Activated CD4-positive, alpha-beta memory T cell treated with anti-CD3 and anti-CD28 coated beads for 36 hours (primary cell): ENCODE data around the gene APH1B. TPM values are rescaled to one million over a fixed set of nuclear protein-coding genes. Genes with fewer than 3 reads are reported as not detected.
"Not testable (repeated sequence)": the region's sequence is repeated elsewhere in the genome, so short reads cannot be mapped to it uniquely, and the experiment has no call there.

Experiments used
- CTCF ChIA-PET: fragments of 350-600 bp; sonication (Branson Sonifier 250); formaldehyde crosslinking; loops from one replicate; lab custom pipeline; 2021; ENCODE audit warnings: antibody characterized with exemption, inconsistent platforms; lab: Charles Lee
- POLR2A ChIA-PET: fragments of 350-600 bp; sonication (Branson Sonifier 250); formaldehyde crosslinking; loops from one replicate; lab custom pipeline; 2021; ENCODE audit warnings: antibody characterized with exemption; lab: Charles Lee
- DNase-seq: peaks from one replicate; pipeline ENCODE4 v3.0.0-alpha.2; 2020
- H3K27ac Mint-ChIP-seq: one replicate; pipeline ENCODE4 v1.8.0; 2021; ENCODE audit warnings: mixed read lengths
- H3K27me3 Mint-ChIP-seq: one replicate; pipeline ENCODE4 v1.8.0; 2021; ENCODE audit warnings: mixed read lengths
- H3K36me3 Mint-ChIP-seq: one replicate; pipeline ENCODE4 v1.8.0; 2021; ENCODE audit warnings: mixed read lengths
- H3K4me1 Mint-ChIP-seq: one replicate; pipeline ENCODE4 v1.8.0; 2021; ENCODE audit warnings: low read depth, mixed read lengths
- H3K4me3 Mint-ChIP-seq: one replicate; pipeline ENCODE4 v1.8.0; 2021; ENCODE audit warnings: mild to moderate bottlenecking, mixed read lengths
- H3K9me3 Mint-ChIP-seq: one replicate; pipeline ENCODE4 v1.8.0; 2021; ENCODE audit warnings: mixed read lengths
- intact Hi-C: fragments of 100-400 bp; cut with micrococcal nuclease; formaldehyde crosslinking; loops from one replicate; pipeline ENCODE4 v1.15.1; 2023
- total RNA-seq, 2 experiments: library from RNA; stranded (reverse); gene quantifications; one replicate each; pipeline ENCODE4 v1.2.3, GENCODE V29; 2021

The APH1B gene
- total RNA-seq, 2 experiments from 2014 or later: 6.6 to 7.0 TPM

- ChIA-PET POLR2A (no interaction called here), CTCF (no interaction called here)
- DNase-seq: no peak
- Mint-ChIP-seq H3K27ac (no peak overlapping the region), H3K4me3 (no peak overlapping the region), H3K4me1 (no peaks in the 10 kb centered on the region), H3K27me3 (no peaks in the 10 kb centered on the region), H3K36me3 (no peaks in the 10 kb centered on the region), H3K9me3 (no peaks in the 10 kb centered on the region)
- intact Hi-C loops: no loop called here
Measured at GRCh38 chr15:63337046-63337445, 59.6 kb downstream of the APH1B start.

GRCh38 chr15:63338170-63338569 is 60.8 kb downstream of the APH1B start:
- Mint-ChIP-seq H3K4me1 (no peaks in the 10 kb centered on the region), H3K27ac (no peak overlapping the region), H3K9me3 (no peaks in the 10 kb centered on the region), H3K4me3 (no peak overlapping the region), H3K36me3 (no peaks in the 10 kb centered on the region), H3K27me3 (no peaks in the 10 kb centered on the region)
- POLR2A ChIA-PET: no interaction called here
- intact Hi-C loops: no loop called here
- DNase-seq: no peak
- CTCF ChIA-PET: no interaction called here

GRCh38 chr15:63339006-63339766 is 61.8 kb downstream of the APH1B start:
- POLR2A ChIA-PET: no interaction called here
- no peak overlapping the region for H3K4me3 Mint-ChIP-seq
- DNase-seq: no peak
- H3K27me3 Mint-ChIP-seq: no peaks in the 10 kb centered on the region
- no peak overlapping the region for H3K27ac Mint-ChIP-seq
- CTCF ChIA-PET: no interaction called here
- no peaks in the 10 kb centered on the region for H3K4me1 Mint-ChIP-seq
- no peaks in the 10 kb centered on the region for H3K36me3 Mint-ChIP-seq
- H3K9me3 Mint-ChIP-seq: no peaks in the 10 kb centered on the region
- intact Hi-C loops: no loop called here

- intact Hi-C loops: no loop called here
- no peaks in the 10 kb centered on the region for H3K36me3 Mint-ChIP-seq
- H3K9me3 Mint-ChIP-seq: no peaks in the 10 kb centered on the region
- CTCF ChIA-PET: no interaction called here
- H3K4me3 Mint-ChIP-seq: no peak overlapping the region
- H3K4me1 Mint-ChIP-seq: no peaks in the 10 kb centered on the region
- no peaks in the 10 kb centered on the region for H3K27me3 Mint-ChIP-seq
- no peak overlapping the region for H3K27ac Mint-ChIP-seq
- DNase-seq: no peak
- POLR2A ChIA-PET: no interaction called here
Measured at GRCh38 chr15:63339836-63340235, 62.4 kb downstream of the APH1B start.

GRCh38 chr15:63340353-63340752 is 62.9 kb downstream of the APH1B start:
- H3K36me3 Mint-ChIP-seq: no peaks in the 10 kb centered on the region
- no peak overlapping the region for H3K27ac Mint-ChIP-seq
- no peak overlapping the region for H3K4me3 Mint-ChIP-seq
- no peak for DNase-seq
- no peaks in the 10 kb centered on the region for H3K9me3 Mint-ChIP-seq
- intact Hi-C loops: no loop called here
- POLR2A ChIA-PET: no interaction called here
- H3K4me1 Mint-ChIP-seq: no peaks in the 10 kb centered on the region
- CTCF ChIA-PET: interaction anchor here (0.8 kb wide), 1 partner anchor 8 kb away, joined by 4 read pairs; no protein-coding TSS in a partner anchor
- H3K27me3 Mint-ChIP-seq: no peaks in the 10 kb centered on the region

- DNase-seq: no peak
- intact Hi-C loops: no loop called here
- H3K27ac Mint-ChIP-seq: no peak overlapping the region
- H3K4me1 Mint-ChIP-seq: no peaks in the 10 kb centered on the region
- no peaks in the 10 kb centered on the region for H3K9me3 Mint-ChIP-seq
- ChIA-PET POLR2A (no interaction called here), CTCF (interaction anchor here (0.8 kb wide), 1 partner anchor 9 kb away, joined by 4 read pairs; no protein-coding TSS in a partner anchor)
- H3K27me3 Mint-ChIP-seq: no peaks in the 10 kb centered on the region
- no peaks in the 10 kb centered on the region for H3K36me3 Mint-ChIP-seq
- no peak overlapping the region for H3K4me3 Mint-ChIP-seq
Measured at GRCh38 chr15:63340878-63341277, 63.5 kb downstream of the APH1B start.

GRCh38 chr15:63341898-63342297 is 64.5 kb downstream of the APH1B start:
- intact Hi-C loops: no loop called here
- ChIA-PET CTCF (no interaction called here), POLR2A (no interaction called here)
- Mint-ChIP-seq H3K27ac (no peak overlapping the region), H3K27me3 (no peaks in the 10 kb centered on the region), H3K36me3 (no peaks in the 10 kb centered on the region), H3K4me1 (no peaks in the 10 kb centered on the region), H3K9me3 (no peaks in the 10 kb centered on the region), H3K4me3 (no peak overlapping the region)
- no peak for DNase-seq

- H3K27me3 Mint-ChIP-seq, H3K36me3 Mint-ChIP-seq, POLR2A ChIA-PET, H3K4me1 Mint-ChIP-seq, DNase-seq, H3K27ac Mint-ChIP-seq, H3K9me3 Mint-ChIP-seq, CTCF ChIA-PET, H3K4me3 Mint-ChIP-seq, intact Hi-C loops: not testable (repeated sequence)
Measured at GRCh38 chr15:63342996-63343562, 65.7 kb downstream of the APH1B start.

GRCh38 chr15:63344731-63345390 is 67.5 kb downstream of the APH1B start:
- Mint-ChIP-seq H3K27ac (no peak overlapping the region), H3K36me3 (no peaks in the 10 kb centered on the region), H3K4me1 (no peaks in the 10 kb centered on the region), H3K9me3 (no peaks in the 10 kb centered on the region), H3K4me3 (no peak overlapping the region), H3K27me3 (no peaks in the 10 kb centered on the region)
- DNase-seq: no peak
- ChIA-PET POLR2A (no interaction called here), CTCF (no interaction called here)
- intact Hi-C loops: no loop called here

GRCh38 chr15:63345391-63345752 is 68.0 kb downstream of the APH1B start:
- no peak overlapping the region for H3K27ac Mint-ChIP-seq
- POLR2A ChIA-PET: no interaction called here
- no peaks in the 10 kb centered on the region for H3K36me3 Mint-ChIP-seq
- no peaks in the 10 kb centered on the region for H3K27me3 Mint-ChIP-seq
- no peaks in the 10 kb centered on the region for H3K4me1 Mint-ChIP-seq
- no peaks in the 10 kb centered on the region for H3K9me3 Mint-ChIP-seq
- no peak overlapping the region for H3K4me3 Mint-ChIP-seq
- intact Hi-C loops: no loop called here
- DNase-seq: no peak
- CTCF ChIA-PET: no interaction called here

- intact Hi-C loops: no loop called here
- no peaks in the 10 kb centered on the region for H3K4me1 Mint-ChIP-seq
- no peaks in the 10 kb centered on the region for H3K27me3 Mint-ChIP-seq
- no peak for DNase-seq
- H3K27ac Mint-ChIP-seq: no peak overlapping the region
- H3K4me3 Mint-ChIP-seq: no peak overlapping the region
- H3K9me3 Mint-ChIP-seq: no peaks in the 10 kb centered on the region
- POLR2A ChIA-PET: no interaction called here
- H3K36me3 Mint-ChIP-seq: no peaks in the 10 kb centered on the region
- CTCF ChIA-PET: no interaction called here
Measured at GRCh38 chr15:63347074-63347857, 69.9 kb downstream of the APH1B start.

- no peaks in the 10 kb centered on the region for H3K9me3 Mint-ChIP-seq
- ChIA-PET CTCF (interaction anchor here (0.7 kb wide), 1 partner anchor 21 kb away, joined by 3 read pairs; no protein-coding TSS in a partner anchor), POLR2A (no interaction called here)
- H3K27me3 Mint-ChIP-seq: no peaks in the 10 kb centered on the region
- H3K27ac Mint-ChIP-seq: no peak overlapping the region
- H3K4me1 Mint-ChIP-seq: no peaks in the 10 kb centered on the region
- no peaks in the 10 kb centered on the region for H3K36me3 Mint-ChIP-seq
- no peak overlapping the region for H3K4me3 Mint-ChIP-seq
- no peak for DNase-seq
- intact Hi-C loops: no loop called here
Measured at GRCh38 chr15:63348392-63348791, 71.0 kb downstream of the APH1B start.
